ENCODE data around the gene TUBGCP2. TPM values are rescaled to one million over a fixed set of nuclear protein-coding genes. Genes with fewer than 3 reads are reported as not detected.

Gene TUBGCP2
- total and polyA plus RNA-seq, 2 of the 13 experiments (the other 11 are each of a cell fraction or from before 2014, with no cell fraction given), result 21.3 to 34.5 TPM

GRCh38 chr10:133357285-133358161 is 48.9 kb upstream of the TUBGCP2 start, which contains the start of gene FUOM (continued):
- TF ChIP-seq SNAPC4 (CRISPR knock-in tag; IDR thresholded peaks at IDR 0.05), result no peak
- TF ChIP-seq U2AF1 (optimal IDR thresholded peaks at IDR 0.05; ENCODE audit: low read depth, low read length), result no peak
- TF ChIP-seq MTF1 (CRISPR knock-in tag; IDR thresholded peaks at IDR 0.05), result no peak
- no peak for TF ChIP-seq ZNF431 (CRISPR knock-in tag; IDR thresholded peaks at IDR 0.05; ENCODE audit: borderline replicate concordance, low read depth)
- TF ChIP-seq XBP1 (CRISPR knock-in tag; IDR thresholded peaks at IDR 0.05), result no peak
- TF ChIP-seq RERE (CRISPR knock-in tag; IDR thresholded peaks at IDR 0.05; ENCODE audit: low read depth), result no peak
- TF ChIP-seq DRAP1 (CRISPR knock-in tag; IDR thresholded peaks at IDR 0.05), result peak; percentile 43
- TF ChIP-seq SNAPC2 (CRISPR knock-in tag; IDR thresholded peaks at IDR 0.05), result peak; percentile 64; the same call in 1 of the 2 replicates
- TF ChIP-seq ZNF790 (CRISPR knock-in tag; IDR thresholded peaks at IDR 0.05; ENCODE audit: borderline replicate concordance), result peak; percentile 94; the same call in 1 of the 2 replicates
- no peak for TF ChIP-seq ZBTB1 (CRISPR knock-in tag; IDR thresholded peaks at IDR 0.05; ENCODE audit: borderline replicate concordance)
- peak; percentile 63; the same call in 1 of the 2 replicates for TF ChIP-seq ZNF441 (CRISPR knock-in tag; IDR thresholded peaks at IDR 0.05; ENCODE audit: borderline replicate concordance)
- TF ChIP-seq ZNF512 (CRISPR knock-in tag; IDR thresholded peaks at IDR 0.05), result no peak
- 0 out of 2 replicates have a peak, but pooled peaks have one; percentile 48 for TF ChIP-seq PCBP1 (IDR thresholded peaks at IDR 0.05; ENCODE audit: borderline replicate concordance, low read depth, low read length)
- TF ChIP-seq POLR2A (IDR thresholded peaks at IDR 0.05; ENCODE audit: insufficient read depth in 1 of 2, low read depth in 2 of 2, low read length in 2 of 2), result peak in 1 of 2 experiments; percentile 68; a peak in 2 of 4 replicates
- TF ChIP-seq MAFF (IDR thresholded peaks at IDR 0.05; ENCODE audit: low read depth, low read length), result no peak
- no peak for TF ChIP-seq ZNF615 (CRISPR knock-in tag; IDR thresholded peaks at IDR 0.05; ENCODE audit: borderline replicate concordance)
